HG03045 (cell line): ENCODE data around the gene FRS3.

Source experiments
- ATAC-seq: cut with Tn5 transposase; IDR thresholded peaks from one replicate; pipeline ENCODE4 v1.9.1; 2021; ENCODE audit warnings: mild to moderate bottlenecking, moderate library complexity; ENCODE audit not compliant: unreplicated experiment

FRS3 gene

DNA sequence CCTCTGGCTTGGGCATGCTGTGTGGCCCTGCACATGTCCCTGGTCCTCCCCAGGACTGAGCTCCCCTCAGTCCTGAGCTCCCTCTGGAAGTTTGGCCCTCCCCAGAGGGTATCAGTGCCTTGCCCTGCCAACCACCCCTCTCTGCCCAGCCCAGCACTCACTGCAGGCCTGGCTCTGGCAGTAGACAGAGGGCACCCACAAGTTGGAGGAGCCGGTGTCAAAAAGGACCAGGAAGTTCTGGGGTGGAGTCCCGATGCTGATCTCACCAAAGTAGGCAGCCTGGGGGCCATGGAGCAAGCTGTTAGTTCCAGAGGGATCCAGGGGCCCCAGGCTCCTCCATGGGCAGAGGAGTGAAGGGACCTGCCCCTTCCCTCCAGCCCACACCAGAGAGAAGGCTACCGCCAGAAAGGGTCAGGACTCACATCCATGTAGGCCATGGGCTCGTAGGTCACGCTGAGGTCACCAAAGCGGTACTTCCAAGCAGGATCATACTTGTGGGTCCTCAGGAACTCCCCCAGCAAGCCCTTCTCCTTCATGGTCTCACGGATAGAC is 35.4 kb downstream of the FRS3 start:
- no peak for ATAC-seq

DNA sequence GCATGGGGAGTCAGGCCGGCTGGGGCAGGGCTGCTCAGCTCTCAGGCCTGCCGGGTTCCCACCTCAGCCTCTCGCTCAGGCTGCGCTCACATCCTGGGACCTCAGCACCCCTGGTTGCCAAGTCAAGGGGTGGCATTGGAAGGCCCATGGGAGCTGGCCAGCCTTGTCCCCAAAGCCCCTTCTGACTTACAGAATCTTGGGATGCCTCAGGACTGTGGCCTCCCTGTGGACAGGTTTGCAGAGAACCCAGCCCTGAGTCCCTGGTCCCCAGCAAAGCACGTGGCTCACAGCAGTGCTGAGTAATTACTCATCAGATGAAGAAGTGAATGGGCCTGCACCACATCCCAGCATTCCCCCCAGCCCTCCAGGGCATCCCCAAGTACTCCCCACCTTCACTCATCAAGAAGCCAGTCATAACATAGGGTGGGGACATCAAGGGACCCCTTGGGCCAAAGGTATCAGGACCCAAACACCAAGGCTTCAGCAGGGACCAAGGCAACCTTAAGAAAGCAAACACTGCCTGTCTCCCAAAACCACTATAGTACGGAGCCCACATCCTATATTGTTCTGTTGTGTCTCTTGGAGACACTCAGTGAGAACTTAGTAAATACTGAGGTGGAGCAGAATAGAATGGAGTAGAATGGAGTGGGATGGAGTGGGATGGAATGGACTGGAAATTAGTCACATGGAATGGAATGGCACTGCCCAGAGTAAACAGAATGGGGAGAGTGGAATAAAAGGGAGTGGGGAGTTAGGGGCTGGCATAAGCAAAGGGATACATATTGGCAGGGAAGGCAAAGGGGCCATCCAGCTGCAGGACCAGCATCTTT is 36.1 kb downstream of the FRS3 start:
- ATAC-seq = no peak

DNA sequence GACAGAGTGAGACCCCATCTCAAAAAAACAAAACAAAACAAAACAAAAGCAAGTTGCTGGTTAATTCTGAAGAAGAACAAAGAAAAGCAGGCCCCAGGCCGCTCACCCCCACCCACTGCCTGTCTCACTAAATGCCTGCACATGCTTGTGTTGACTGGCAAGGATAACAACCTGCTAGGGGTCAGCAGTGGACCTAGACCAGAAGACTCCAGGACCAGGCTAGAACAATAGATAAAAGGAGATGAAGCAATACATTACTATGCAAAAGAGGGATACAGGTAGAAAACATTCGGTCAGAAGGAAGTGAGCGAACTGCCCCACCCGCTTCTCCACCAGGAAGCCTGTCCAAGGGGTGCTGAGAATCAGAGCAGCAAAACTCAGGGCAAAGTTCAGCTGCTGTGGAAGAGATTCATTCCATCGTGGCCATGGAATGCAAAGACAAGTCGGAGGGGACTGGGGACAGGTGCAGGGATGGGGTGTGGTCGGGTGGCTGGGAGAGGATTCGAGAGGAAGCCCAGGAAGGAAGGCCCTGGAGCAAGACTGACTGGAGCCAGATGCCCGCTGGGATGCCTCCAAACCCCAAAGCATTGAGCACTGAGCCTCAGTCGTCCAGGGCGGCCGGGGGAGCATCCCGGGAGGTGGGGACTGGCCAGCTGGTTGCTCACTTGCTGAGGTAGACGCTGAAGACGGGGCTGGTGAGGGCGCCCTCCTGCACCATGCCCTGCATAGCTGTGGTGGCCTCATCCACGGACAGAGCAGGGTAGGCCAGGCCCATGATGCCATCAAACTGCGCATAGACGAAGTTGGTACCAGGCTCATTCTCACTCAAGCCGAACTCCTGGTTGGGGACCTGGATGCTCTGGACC is 37.8 kb downstream of the FRS3 start:
- ATAC-seq = no peak

DNA sequence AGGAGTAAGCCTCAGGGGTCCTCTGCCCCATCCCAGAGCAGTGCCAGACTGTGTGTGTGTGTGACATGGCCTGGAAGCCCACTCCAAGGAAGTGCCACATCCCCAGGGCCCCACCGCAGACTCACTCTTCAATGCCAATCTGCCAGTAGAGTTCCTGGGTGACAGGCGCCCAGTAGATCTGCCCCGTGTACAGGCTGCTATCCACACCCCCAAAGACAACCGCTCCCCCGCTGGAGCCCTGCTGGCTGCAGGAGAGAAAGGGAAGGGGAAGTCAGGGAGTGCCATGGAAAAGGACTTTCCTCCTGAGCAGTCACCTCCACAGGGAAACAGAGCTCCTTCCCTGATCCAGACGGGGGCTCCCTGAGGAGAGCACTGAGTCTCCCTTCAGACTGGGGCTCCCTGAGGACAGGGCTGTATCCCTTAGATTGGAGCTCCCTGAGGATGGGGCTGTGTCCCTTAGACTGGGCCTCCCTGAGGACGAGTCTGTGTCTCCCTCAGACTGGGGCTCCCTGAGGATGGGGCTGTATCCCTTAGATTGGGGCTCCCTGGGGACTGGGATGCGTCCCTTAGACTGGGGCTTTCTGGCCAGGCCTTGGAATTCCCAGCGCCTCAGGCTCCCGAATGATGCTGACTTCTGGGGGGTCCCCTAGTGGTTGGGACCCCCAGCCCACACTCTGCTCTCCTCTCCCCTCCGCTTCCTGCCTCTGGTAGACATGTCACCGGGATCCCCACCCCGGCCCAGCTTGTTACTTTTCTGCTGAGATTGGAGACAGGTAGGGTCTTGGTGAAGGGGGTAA is 39.1 kb downstream of the FRS3 start:
- no peak for ATAC-seq

DNA sequence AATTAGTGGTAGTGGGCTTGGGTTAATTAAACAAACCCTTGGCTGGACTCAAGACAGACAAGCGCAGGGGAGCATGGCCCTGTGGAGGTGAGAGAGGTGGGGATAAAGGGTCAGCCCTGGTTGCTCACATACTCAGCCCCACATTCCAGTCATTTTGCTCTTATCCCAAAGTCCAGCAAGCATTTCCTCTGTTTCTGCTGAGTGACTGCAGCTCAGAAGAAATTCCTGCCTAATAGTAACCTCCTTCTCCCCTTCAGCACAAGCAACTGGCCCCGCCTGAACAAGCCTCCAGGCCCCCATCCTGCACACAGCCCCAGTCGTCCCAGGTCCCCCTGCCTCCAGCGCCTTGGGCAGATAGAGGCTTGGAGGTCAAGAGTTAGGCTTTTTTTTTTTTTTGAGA is 40.7 kb downstream of the FRS3 start:
- no peak for ATAC-seq

DNA sequence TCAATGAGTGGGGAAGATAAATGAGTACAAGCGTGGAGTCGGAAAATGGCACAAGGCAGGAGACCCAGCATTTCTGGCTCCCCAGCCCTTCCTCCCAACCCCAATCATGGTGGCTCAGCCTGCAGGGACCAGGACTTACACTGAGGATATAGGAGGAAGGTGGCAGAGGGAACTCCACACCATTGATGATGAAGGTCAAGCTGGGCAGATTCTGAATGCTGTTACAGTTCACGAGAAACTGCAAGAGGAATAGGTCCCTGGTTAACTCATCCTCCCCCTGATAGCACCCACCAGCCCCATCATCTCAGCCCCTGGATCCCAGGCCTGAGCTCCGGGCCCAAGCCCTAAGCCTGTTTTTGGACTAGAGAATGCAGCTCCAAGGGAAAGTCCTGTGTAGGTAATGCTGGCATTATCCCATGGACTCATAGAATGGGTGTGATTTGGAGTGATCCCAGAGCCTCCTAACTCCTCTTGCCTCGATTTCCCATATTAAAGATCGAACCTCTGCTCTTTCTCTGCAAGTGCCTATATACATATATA is 42.0 kb downstream of the FRS3 start:
- ATAC-seq = no peak

DNA sequence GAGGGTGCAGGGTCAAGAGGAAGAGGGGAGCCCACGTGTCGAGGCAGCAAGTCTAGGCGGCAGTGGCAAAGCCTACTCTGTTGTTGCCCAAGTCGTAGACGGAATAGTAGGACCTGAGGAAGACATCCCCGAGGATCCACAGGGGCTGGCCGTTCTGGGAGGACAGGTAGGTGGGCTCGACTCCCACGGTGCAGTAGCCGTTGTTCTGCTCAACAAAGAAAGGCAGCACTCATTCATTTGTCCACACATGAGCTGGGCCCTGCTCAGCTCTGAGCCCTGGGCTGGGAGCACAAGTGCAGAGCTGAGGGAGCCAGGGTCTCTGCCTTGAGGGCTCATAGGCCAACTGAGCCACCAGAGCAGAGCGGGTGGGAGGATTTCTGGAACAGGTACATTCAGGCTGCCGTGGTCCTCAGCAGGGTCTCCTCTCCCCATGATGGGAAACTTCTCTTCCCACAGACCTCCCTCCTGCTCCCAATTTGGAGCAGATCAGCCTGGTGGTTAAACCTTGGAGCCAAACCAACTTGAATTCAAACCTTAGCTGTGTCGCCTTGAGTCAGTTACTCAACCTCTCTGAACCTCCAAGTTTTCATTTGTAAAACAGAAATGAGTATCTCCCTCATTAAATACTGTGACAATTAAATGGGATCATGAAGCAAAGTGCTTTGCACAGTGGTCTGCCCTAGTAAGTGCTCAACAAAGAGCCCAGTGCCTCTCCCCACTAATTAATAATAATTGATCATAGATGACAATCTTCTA is 42.7 kb downstream of the FRS3 start:
- ATAC-seq = no peak

DNA sequence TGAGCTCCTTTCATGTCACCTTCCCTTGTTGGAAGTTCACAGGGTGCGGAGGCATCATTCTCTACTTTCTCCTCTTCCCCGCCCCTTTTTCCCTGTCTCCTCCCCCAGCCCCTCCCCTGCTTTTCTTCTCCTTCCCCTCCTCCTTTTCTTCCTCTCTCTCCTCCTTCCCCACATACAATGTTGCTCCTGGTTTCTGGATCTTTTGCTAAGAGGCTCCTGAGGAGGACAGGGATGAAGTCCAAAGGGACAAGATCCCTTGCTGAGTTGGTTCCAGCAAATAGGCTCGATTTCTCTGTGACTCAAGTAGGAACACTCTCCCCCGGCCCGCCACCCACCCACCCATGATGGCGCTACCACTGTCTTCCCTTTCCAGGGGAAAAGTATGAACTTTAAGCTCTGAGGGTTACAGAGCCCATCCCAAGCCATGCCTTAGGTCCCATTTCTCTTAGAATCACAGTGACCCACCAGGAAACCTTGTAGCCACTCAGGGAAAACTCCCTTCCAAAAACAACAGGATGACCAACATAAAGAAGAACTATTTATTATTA is 43.4 kb downstream of the FRS3 start:
- ATAC-seq = no peak

DNA sequence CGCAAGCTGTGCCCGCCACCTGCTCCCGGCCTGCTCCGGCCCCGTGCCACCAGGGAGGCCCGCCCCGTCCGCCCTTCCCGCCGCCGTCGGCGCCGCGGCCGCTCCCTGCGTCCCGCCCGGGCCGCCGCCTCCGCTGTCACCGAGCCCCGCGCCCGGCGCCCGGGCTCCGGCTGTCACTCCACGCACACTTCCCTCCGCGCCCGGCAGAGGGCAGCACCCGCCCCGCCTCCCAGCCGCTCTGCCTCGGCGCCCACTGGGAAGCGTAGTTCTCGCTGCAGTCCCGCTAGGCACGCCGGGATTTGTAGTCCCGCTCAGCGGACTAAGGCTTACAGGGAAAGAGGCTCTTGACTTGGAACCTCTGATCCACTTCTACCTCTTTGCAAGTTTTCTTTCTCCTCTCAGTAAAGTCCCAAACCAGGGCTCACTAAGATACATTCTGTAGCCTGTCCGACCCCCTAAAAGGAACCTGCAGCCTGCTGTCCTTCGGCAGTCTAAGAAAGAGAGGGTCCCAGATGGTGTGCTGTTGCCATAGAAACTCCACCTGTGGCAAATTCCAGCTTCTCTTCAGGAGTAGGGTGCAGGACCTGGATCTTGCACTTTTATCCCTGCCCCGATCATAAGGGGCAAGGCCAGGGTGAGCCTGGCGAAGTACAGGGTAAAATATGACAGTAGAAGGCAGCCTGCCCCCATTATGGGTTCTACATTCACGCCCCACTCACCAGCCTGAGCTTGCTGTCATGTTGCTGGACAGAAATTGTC is 44.1 kb downstream of the FRS3 start, which contains the start of gene TFEB:
TSS of gene TFEB (minus strand) at position 182 of the 759 bp plus-strand sequence. CDS start 44,395 bp downstream, outside the sequence.
- ATAC-seq = peak; percentile 47

DNA sequence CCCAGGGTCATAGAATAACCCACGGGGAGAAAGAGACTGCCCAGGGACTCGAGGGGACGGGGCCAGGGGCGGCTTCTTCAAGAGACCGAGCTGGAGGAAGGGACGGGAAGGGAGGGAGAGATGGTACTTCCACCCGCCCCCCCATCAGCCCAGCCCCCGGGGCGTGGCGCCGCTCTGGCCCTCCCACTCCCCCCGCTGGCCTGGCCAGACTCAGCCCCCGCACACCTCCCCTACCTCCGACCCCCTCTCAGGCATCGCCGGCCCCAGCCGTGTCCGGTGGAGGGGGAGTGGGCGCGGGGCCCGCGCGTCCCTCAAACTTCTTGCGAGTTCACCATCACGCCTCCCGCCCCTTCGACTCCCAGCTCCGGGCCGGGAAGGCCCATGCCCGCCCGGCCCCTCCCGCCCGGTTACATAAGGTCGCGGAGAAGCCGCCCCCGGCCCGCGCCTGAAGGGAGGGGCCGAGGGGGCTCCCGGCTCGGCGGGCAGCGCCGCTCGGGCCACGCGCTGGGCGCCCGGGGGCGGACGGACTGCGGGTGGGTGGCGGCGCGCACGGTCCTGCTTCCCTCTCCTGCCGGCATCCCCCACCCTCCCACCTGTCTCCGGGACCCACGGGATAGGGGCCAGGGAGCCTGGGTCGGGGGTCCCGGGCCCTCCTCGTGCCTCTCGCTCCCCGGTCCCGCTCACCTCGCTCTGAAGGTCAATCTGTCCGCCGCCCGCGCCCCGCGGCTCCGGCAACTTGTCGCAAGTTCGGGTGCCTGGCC is 44.9 kb downstream of the FRS3 start:
- peak; percentile 29 for ATAC-seq

DNA sequence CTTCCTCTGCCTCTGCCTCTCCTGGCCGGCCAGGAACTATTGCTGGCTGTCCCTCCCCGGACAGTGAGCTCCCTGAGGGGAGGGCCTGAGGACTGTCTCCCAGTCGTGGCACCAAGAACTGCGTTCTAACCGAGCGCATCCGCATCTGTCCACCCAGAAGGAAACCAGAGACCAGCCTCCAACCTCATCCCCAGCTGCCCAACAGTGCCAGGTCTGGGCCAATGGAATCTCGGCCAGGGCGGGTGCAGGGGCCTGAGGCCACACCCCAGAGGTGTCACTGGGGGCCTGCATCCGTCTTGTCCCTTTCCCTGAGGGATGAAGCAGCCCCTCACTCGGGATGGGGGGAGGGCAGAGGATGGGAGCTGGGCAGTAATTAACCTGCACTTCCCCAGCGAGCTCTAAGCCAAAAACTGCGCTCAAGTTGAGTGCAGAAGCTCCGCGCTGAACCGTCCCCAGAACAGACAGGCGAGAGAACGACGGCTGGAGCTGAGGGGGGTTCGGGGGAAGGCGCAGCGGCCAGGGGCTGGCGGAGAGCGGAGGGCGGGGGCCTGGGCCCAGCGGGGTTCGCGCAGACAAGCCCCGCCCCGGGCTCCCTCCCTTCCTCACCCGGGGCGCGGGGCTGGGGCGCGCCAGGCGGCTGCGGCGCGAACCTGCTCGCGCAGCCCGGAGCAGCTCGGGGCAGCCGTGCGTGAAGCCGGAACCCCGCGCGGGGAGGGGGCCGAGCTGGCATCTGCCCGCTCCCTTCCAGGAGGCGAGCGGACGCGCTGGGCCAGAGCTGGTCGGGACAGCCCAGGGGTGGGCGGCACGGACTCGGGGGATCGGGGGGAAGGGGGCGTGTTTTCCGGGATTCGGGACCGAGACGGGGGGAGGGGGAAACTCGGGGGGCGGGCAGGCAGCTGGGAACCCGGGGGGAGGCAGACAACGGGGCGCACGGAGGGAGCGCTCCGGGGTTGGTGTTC is 45.7 kb downstream of the FRS3 start:
- peak; percentile 45 for ATAC-seq

DNA sequence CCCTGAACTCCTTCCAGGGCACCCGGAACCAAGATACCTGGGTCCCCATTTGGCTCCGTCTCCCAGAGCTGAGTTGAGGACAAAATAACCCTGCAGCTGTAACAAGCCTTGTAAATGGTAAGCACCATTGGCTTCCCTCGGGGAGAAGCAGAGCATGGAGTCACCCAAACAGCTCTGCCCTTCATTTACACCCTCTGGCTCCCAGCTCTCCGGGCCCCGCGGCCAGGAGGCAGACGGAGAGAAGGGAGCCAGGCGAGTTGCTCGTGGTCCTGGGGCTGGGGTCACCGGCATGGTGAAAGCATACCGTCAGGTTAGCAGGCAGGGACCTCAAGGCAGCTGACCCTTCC is 46.4 kb downstream of the FRS3 start:
- ATAC-seq = no peak

DNA sequence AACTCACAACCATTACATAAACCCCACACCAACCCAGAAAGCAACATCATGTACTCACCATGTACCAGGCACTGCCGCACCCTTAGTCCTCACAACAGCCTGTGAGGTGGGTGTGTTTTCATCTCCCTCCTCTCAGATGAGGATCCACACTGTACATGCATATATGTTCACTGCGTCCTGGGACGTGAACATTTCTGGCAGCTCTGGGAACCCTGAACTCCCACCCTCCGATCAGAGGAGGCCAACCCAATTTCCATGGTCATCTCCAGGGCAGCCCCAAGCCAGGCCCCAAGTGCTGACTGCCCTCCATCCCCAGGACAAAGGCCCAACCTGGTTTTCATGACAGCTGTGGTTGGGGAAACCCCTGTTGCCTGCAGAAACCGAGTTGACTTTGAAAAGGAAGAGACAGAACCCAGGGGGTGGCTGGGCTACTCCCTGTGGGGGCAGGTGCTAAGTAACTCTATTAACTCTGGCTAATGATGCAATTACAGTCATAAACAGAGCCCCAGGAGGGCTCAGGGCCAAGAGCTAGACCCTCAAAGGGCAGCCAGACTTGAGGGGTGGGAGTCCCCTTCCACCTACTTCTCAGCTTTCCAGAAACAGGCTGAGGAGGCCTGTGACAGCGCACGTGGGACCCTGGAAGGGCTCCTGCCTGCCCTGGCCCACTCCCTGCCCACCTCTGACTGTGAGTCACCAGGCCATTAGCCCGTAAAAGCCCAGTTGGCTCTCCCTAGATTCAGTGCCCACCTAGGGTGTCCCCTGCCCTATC is 46.9 kb downstream of the FRS3 start:
- ATAC-seq = peak; percentile 32

DNA sequence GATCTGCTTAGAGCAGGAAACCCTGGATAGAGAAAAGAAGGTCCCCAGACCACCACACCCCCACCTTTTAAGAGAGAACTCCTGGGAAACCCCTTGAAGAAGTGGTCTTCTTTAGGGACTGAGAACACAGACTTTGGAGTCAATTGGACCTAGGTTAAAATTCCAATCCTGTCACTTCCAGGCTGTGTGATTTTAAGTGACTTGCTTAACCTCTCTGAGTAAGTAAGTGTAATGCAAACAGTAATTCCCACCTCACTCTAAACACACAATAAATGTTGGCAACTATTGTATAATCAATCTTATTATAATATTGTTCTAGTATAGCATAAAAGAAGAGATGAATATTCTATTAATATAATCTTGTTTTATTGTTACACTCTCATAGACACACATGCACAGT is 47.6 kb downstream of the FRS3 start:
- no peak for ATAC-seq

DNA sequence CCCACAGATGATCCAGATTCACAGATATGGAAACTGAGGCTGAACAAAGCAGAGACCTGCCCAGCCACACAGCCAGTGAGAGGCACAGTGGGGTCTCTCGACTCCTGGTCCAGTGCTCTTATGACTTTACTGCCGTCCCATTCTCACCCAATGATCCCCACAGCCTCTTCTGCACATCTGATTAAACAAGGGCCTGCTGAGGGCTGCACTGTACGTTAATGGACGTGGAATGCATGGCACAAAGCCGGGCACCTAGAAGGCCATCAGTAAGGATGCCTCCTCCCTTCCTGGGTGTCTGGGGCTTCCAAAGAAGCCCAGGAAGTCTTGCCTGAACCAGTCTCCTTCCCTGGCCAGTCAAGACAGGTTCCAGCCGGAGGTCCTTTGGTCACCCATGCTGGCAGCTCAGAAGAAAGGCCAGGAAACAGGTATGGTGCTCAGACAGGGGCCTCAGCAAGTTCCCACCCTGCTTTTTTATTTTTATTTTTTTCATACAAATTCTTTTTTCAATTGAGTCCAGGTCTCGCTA is 48.1 kb downstream of the FRS3 start:
- ATAC-seq = no peak
